ENCODE measurements around the gene PTPMT1. TPM values are rescaled to one million over a fixed set of nuclear protein-coding genes. Genes with fewer than 3 reads are reported as not detected.

Gene PTPMT1, protein sequence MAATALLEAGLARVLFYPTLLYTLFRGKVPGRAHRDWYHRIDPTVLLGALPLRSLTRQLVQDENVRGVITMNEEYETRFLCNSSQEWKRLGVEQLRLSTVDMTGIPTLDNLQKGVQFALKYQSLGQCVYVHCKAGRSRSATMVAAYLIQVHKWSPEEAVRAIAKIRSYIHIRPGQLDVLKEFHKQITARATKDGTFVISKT
- total RNA-seq (ENCODE audit: low replicate concordance) = 79.4 and 92.1 TPM in 2 replicates

GRCh38 chr11:47565340-47566148, at the start of gene PTPMT1:
PTPMT1 (plus strand) TSS chr11:47565599; CDS start chr11:47565623, 24 bp downstream.

DNA sequence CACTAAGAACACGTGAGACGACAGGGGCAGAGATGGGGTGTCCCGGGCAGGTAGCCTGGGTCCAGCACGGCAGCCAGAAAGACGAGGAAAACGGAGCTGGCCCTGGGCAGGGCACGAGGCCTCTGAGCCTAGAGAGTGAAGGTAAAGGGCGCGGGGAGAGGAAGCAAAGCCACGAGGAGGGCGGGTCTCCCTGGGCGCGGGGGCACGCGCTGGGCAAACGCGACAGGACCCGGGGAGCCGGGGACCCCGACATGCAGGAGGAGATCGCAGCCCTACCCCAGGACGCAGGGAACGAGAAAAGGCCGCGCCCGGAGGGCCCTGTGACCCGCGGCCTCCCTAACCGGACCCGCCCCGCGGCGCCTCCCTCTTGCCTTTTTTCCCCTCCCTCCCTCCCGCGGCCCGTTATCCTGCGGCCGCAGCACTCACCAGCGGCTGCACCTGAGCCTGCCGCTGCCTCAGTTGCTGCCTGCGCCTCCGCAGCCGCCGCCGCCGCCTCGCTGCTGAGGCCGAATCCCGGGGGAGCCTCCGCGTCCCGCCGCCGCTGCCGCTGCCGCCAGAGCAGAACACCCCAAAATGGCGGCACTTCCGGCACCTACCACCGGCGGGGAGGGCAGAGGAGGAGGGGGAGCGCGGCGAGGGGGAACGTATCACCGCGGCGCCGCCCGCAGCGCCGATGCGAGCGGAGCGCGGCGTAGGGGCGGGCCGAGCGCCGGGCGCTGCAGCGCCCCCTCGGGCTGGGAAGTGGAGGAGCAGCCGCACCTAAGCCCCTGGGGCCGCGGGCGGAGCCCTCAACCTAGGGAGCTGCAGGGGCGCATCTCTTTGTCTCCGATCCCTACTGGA, 12.6 kb upstream of the PTPMT1 start, which contains the start of gene CELF1:
Gene CELF1 (minus strand): TSS at position 567 of the 840 bp plus-strand sequence. CDS start 53,609 bp downstream, outside the sequence.

GRCh38 chr11:47578524-47579494, 13.4 kb downstream of the PTPMT1 start, which contains the start of the genes KBTBD4 and NDUFS3:
KBTBD4 (minus strand) TSS chr11:47578970; CDS start chr11:47578951, 19 bp downstream.
NDUFS3 (plus strand) TSS chr11:47579074; CDS start chr11:47579092, 18 bp downstream.

GRCh38 chr11:47586098-47586855, 20.9 kb downstream of the PTPMT1 start, which contains the start of gene FAM180B:
FAM180B (plus strand) TSS chr11:47586678; CDS start chr11:47586769, 91 bp downstream.

GRCh38 chr11:47593934-47594855, 28.8 kb downstream of the PTPMT1 start, which contains the start of gene C1QTNF4:
C1QTNF4 (minus strand) TSS chr11:47594411; CDS start chr11:47590810, 3,601 bp downstream.

Other genes with a start within 250 kb of the PTPMT1 start
- 0.12 TPM in 1 of 2 replicates, not detected in the other for gene MYBPC3, start 212.9 kb upstream of the PTPMT1 start, total RNA-seq (ENCODE audit: low replicate concordance)
- not detected in 2 replicates for gene SPI1, start 187.1 kb upstream of the PTPMT1 start, total RNA-seq (ENCODE audit: low replicate concordance)
- 37.7 and 51.6 TPM in 2 replicates for gene SLC39A13, start 157.0 kb upstream of the PTPMT1 start, total RNA-seq (ENCODE audit: low replicate concordance)
- gene PSMC3, start 139.2 kb upstream of the PTPMT1 start, total RNA-seq (ENCODE audit: low replicate concordance) = 214 and 316 TPM in 2 replicates
- 0.12 and 0.45 TPM in 2 replicates for gene RAPSN, start 116.5 kb upstream of the PTPMT1 start, total RNA-seq (ENCODE audit: low replicate concordance)
- 43.2 and 63.2 TPM in 2 replicates for gene CELF1, start 12.5 kb upstream of the PTPMT1 start, total RNA-seq (ENCODE audit: low replicate concordance)
- 17.9 and 26.8 TPM in 2 replicates for gene KBTBD4, start 13.4 kb downstream of the PTPMT1 start, total RNA-seq (ENCODE audit: low replicate concordance)
- gene NDUFS3, start 13.5 kb downstream of the PTPMT1 start, total RNA-seq (ENCODE audit: low replicate concordance) = 71.3 and 80.5 TPM in 2 replicates
- 0.94 TPM in 1 of 2 replicates, not detected in the other for gene FAM180B, start 21.1 kb downstream of the PTPMT1 start, total RNA-seq (ENCODE audit: low replicate concordance)
- gene C1QTNF4, start 28.8 kb downstream of the PTPMT1 start, total RNA-seq (ENCODE audit: low replicate concordance) = 0.08 TPM in 1 of 2 replicates, not detected in the other
- gene MTCH2, start 77.0 kb downstream of the PTPMT1 start, total RNA-seq (ENCODE audit: low replicate concordance) = 72.7 and 87.9 TPM in 2 replicates
- 0.15 and 0.70 TPM in 2 replicates for gene AGBL2, start 149.8 kb downstream of the PTPMT1 start, total RNA-seq (ENCODE audit: low replicate concordance)
- gene FNBP4, start 201.7 kb downstream of the PTPMT1 start, total RNA-seq (ENCODE audit: low replicate concordance) = 39.5 and 44.2 TPM in 2 replicates

Data from smooth muscle cell of the coronary artery (primary cell).